Suppressor macrophage treated with lipopolysaccharide for 1 hour (primary cell): Measurements from ENCODE around the gene HOXA9.
A peak's percentile ranks its signal among the peaks of the same experiment; 100 is the strongest.

Source experiments
- DNase-seq, 3 donors: peaks; one replicate each; pipeline ENCODE4 v3.0.0-alpha.2; 2020 to 2022

The HOXA9 gene

DNA sequence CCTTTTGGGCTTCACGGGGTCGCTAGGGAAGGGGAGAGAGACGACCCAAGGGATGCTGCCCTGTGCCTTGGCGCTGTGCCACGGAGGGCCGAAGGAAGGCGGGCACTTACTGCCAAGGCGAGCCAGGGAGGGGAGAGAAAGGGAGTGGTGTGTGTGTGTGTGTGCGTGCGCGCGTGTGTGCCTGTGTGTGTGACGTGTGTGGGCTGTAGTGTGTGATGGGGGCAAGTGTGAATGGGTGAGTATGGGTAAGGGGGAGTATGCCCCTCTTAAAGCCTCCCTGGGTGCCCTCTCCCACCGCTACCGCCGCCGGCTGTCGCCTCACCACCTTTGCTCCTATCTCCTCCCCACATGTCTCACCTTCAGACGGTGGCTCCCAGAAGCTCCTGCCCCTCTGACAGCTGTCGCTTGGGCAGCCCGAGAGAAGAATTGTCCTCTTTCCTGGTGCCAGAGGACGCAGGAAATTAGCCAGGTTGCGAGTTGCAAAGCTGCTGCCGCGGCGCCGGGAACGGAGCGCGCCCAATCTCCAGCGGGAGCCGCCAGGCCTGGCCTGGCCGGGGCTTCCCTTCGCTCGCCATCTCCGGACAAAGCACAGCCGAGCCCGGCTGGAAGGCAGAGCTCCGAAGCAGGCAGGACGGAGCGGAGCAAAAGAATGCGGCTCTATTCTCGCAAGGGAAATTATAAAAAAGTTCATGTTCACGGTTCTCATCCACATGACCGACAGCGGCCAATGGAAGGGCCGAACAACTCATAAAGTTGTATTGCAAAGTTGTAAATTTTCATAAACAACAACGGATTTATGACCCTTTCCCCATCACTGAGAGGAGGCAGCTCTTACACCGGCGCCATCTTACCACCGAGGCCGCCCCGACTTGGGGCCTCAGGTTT, 13.2 kb downstream of the HOXA9 start, which contains the start of gene HOXA3:
HOXA3 (minus strand) TSS at position 653 of the 885 bp plus-strand sequence. CDS start 41,943 bp downstream, outside the sequence.
- DNase-seq, result peak in 1 of 3 donors; percentile 57

DNA sequence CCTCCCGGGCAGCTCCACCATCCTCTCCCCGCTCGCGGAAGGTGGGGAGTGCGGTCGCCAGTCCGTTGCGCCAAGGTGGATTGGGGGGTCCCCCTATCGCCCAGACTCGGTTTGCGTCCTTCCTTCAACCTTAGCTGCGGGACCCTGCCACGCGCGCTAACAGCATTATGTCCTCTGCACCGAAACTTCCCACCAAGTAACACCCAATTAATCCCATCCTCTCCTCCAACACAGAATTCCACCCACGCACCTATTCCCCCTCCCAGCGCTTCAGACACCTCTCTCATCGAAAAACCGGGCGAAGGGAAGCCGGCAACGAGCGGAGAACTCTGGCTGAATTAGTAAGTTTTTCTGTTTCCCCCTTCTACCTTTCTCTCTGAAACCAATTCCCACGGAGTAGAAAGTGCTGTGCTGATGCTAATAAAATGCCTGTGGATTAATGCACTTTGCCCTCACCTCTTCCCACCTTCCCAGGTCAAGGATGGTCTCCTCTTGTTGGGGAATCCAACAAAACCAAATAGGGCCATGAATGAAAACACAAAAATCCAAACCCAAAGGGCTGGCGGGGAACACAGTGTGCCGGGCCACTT, 13.9 kb downstream of the HOXA9 start:
- DNase-seq, result no peak

DNA sequence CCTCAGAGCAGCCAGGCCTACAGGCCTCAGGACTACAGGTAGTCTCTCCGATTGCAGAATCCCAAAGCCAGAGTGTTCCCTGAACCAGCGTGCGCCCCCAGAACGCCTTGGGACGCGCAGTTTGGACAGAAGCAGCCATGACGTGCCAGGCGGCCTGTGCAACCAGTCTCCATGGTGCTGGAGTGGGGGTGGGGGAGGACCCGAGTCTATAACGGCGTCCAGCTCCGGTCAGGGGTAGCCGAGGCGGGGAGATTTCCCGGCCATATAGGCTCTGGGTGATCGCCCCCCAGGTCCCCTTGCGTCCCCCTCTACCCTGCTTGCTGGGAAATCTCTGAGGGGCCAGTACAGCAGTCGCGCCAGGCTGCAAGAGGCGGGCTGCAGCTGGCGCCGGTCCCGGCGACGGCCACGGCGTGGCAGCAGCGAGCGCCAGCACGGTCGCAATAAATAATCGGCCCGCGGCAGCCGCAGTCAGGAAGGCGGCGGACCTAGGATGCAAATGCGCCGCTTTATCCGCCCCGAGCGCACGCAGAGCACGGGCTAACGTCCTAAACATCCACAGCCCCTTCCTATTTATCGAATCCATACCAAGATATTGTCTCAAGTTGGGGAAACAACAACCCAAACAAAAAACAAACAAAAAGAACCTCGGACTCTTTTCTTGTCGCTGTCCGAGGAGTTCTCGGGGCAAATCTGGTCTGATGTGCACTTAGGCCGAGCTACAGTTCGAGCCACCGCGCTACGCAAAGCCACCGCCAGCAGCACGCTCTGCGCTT, 14.6 kb downstream of the HOXA9 start:
- peak; percentile 79 to 90 (median 87) for DNase-seq

DNA sequence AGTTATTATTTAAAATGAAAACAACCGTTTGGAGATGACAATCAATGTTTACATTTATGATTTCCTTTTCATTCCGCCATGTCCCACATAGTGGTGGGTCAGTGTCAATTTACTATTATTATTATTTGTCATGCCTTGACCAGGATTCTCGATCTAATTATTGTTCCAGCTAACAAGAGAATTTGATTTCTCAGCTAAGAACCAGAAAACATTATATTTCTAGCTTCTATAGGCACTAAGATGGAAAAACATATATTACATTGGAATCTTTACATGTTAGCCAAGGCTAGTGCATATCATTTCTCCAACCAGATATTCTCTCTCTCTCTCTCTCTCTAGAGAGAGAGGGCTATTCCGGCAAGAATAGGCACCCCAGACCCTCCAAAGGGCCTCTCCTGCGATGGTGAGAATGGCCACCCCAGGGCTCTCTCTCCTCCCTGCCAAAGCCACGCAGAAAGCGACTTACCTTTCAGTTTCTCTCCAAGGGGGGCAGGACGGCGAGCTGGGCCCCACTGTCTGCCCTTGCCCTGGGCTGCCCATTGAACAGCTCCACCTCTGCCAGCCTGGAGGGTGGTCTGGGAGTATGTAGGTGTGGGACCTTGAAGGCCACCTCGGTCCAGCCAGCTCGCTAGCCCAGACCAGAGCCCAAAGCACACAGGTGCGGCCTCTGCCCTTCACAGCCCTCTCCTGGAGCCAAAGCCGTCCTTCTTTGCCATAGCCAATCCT, 15.3 kb downstream of the HOXA9 start:
- DNase-seq, result no peak

DNA sequence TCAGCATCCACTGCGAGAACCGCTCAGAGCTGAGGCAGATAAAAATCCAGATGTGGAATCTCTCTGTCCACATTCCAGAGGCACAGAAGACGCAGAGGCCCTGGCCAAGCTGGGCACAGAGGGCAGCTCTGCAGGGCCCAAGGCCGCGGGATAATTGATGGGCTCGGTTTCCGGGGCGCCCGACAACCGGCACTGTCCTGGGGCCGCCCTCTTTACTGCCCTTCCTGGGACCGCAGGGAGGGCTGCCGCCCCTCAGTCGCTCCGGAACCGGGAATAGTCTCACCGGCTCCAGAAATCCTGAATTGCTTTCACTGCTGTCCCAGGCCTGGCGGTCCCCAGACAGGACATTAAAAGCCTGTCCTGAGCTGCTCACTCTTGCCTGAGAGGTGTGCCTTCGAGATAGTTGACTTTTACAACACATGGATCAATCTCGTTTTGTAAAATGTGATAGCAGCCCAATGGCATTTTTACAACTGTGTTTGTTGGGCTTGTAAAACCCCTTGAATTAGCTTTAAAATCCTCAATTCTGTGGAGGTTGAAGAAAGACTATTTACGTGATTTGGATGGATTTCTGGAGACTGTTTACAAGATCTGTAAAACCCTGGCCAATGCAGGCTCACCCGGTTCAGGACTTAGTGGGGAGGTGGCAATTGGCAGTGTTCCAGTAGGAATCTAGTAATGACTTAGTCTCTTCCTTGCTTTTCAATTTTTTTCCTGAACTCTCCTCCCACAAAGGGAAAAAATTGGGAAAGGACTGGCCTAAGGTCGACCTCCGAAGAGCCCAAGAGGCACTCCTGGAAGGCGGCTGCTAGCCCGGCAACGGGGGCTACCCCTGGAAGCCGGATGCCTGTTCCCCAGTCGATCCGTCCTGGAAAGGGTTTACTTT, 16.3 kb downstream of the HOXA9 start:
- no peak for DNase-seq

DNA sequence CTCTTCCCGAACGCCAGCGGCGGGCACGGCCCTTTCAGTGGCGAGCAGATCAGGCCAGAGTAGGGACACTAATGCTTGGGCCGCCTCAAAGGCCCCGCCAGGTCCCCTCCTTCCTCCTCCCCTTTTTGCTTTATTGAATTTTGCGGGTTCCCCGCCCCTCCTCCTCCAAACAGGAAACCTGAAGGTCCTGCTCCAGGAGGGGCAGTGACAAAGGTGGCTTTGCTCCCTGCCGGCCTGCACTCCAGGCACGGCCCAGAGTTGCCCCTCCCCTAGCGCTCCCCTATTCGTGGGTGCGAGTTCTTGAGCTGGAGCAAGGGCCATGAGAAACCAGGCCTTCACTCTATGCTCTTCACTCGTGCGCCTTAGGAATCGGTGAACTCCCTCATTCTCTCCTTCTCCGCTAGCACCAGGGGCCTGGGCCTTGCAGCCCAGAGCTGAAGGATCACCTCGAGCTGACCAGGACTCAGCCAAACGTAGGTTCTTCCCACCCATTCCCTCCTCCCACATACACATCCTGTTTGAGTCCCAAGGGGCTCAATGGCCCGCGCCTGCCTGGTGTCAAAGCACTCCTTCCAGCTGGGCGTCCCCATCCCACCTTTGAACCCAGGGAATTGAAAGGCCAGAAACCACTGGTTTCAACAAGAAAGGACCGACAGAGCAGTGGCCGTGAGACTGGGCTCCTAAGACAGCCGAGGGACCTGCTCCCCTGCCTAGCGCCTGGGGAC, 17.1 kb downstream of the HOXA9 start:
- DNase-seq, result no peak

DNA sequence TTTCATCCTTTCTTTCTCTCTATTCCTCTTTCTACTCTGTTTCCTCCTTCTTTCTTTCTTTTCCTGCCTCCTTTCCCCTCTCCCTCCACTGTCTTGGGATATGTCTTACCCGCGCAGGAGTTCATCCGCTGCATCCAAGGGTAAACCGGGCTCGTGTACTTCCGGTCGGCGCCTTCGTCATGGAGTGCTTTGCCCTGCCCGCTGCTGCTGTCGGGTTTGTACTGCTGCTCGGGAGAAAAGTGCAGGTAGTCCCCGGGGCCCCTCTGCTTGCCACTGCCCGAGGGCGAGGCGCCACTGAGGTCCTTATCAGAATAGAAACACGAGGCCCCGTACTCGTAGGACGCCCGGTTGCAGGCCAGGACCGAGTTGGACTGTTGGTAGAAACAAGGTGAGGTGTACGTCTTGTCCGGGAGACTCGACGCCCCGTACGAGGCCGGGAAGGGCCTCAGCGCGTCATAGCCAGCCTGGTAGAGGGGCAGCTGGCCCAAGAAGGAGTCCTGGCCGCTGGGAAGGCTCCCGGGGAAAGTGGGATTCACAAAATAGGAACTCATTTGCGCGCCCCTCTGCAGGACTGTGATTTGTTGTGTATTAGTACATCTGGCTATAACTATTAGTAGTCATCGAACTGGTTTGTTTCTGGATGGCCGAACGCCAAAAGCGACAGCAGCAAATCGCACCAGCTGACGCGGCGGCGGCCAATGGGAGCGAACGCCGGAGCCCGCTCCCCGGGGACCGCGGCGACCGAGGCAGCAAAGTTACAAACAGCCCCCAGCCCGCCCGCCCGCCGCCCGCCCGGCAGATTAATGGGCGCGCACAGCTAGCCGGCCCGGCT, 17.9 kb downstream of the HOXA9 start, which contains the start of gene HOXA6:
HOXA6 (minus strand) TSS at position 576 of the 832 bp plus-strand sequence; CDS start at position 551, 25 bp downstream.
- peak in 1 of 3 donors; percentile 57 for DNase-seq

DNA sequence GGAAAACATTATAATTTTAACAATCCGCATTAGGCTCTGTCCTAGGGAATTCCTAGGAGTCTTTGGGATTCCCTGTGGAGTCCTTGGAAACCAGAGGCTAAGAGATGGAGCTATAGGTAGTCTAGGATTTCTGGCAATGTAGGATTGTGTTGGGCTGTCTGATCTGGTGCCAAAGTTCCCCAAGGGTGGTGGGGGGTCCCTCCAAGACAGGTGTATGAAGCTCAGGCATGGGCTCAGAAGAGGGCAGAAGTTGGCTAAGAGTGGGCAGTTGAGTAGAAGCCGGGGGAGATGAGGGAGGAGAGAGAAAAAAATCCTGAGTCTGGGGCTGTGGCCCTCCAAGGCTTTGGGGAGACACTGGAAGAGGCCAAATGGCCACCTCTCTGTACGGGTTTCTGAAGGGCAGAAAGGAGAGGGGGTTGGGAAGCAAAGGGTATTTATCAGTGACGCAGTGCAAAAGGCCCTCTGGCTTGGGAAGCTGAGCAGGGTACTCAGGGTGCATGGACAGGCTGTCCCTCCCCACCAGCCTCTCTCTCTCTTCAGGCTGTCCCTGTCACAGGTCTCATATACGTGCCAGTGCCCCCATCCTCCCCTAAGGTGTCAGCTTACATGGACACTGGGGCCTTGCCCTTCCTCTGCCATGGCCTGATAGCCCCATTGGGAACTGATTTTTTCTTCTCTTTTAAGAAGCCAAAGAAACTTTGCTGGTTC, 18.7 kb downstream of the HOXA9 start:
- no peak for DNase-seq

DNA sequence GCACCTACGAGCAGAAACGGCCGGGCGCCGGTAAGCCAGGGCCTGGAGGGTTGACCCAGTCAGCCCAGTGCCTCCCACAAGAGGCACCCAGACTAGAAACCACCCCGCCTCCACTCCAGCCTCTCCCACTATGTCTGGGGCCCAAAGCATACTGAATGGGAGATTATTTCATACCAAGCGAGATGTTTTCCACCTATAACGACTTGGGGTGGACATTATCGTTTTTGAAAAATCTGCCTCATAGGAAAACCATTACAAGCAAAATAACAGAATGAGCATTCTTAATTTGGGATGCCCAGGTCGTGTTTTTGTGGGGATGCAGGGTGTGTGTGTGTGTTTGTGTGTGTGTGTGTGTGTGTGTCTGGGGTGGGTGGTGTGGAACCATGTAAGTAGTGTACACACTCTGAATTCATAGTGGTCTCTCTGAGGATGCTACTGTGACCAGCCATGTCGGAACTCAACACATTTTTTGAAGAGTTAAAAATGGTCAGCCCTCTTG, 19.4 kb downstream of the HOXA9 start:
- DNase-seq, result no peak

DNA sequence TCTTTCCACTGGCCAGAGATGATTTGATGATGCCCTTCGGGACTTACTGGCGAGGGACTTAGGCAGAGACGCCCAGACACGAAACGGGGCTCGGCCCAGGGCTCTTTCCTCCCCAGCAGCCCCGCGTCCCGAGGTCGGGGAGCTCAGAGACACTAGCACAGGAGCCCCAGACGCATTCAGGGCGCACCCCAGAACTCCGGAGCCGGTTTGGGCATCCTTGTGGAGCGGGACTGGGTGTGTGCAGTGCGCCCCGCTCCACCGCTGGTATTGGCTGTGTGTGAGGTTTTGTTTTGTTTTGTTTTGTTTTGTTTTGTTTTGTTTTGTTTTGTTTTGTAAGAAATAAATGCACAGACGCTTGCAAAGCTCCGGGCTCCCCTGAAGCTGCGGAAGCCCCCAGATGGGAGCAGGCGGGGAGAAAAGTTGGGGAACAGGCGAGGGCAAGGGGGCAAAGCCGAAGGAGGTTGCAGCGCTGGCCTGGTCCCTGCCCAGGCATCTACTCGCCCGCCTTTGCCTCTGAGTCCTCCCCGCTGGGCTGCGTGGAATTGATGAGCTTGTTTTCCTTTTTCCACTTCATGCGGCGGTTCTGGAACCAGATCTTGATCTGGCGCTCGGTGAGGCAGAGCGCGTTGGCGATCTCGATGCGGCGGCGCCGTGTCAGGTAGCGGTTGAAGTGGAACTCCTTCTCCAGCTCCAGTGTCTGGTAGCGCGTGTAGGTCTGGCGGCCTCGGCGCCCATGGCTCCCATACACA, 20.0 kb downstream of the HOXA9 start:
- DNase-seq, result no peak

DNA sequence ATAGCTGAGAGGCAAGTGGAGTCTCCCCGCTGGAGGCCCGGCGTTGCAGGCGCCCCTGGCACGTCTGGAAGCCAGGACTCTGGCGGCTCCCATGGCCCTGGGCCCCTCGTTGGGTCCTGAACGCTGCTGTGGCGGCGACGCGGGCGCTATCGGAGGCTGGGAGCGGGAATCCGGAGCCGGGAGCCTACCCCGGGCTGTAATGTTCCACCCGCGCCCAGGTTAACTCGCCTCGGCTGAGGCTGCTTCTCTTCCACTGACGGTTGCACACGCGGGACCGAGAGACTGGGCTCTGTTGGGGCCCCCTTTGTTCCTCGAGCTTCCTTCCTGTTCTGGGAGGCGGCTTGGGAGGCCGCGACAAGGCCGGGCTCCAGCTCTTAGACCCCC, 20.6 kb downstream of the HOXA9 start:
- no peak for DNase-seq

DNA sequence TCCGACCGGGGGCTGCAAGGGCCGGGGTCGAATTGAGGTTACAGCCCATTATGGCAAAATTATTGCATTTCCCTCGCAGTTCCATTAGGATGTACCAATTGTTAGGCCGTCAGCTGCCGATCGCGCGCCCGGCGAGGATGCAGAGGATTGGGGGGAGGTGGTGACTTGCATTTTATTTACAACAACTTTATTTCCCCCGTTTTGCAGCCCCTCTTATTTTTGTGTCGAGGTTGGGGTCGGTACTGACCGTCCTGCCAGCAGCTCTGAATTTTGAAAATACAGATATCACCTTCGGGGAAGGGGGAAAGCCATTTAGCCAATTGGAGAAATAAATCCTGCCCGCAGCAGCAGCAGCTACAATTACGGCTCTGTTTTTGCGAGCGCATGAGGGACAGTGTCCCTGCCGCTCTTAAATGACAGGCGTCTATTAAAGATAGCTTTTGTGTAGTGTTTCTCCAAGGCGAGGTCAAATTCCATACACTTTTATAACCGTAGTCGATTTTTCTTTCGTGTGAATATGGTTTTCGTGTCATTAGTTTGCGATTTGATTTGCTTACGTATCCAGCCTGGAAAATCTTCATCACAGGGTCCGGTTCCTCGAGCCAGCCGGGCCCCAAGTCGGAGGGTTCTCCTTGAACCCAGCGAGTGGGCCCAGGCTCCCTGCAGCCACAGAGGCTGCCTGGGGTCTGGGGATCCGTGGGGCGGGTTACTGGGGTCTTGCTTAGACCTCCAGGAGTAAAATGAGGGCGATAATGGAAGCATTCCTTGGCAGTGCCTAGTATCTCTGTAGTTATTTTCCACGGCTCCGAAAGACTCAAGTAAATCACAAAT, 21.2 kb downstream of the HOXA9 start:
- no peak for DNase-seq

DNA sequence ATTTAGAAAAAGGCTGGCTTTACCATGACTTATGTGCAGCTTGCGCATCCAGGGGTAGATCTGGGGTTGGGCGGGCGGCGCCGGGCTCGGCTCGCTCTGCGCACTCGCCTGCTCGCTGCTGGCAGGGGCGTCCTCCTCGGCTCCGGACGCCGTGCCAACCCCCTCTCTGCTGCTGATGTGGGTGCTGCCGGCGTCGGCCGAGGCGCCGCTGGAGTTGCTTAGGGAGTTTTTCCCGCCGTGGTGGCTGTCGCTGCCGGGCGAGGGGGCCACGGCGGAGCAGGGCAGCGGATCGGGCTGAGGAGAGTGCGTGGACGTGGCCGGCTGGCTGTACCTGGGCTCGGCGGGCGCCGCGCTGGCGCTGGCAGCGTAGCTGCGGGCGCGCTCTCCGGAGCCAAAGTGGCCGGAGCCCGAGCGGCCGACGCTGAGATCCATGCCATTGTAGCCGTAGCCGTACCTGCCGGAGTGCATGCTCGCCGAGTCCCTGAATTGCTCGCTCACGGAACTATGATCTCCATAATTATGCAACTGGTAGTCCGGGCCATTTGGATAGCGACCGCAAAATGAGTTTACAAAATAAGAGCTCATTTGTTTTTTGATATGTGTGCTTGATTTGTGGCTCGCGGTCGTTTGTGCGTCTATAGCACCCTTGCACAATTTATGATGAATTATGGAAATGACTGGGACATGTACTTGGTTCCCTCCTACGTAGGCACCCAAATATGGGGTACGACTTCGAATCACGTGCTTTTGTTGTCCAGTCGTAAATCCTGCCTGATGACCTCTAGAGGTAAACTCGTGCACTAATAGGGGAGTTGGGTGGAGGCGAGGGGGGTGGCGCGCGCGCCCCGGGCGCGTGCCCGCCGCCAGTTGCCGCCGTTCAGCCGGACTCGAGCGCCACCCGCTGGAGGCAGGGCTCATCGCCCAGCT, 22.1 kb downstream of the HOXA9 start, which contains the start of gene HOXA5:
HOXA5 (minus strand) TSS at position 659 of the 927 bp plus-strand sequence; CDS start at position 585, 74 bp downstream.
- DNase-seq, result peak; percentile 63 to 77 (median 73)

DNA sequence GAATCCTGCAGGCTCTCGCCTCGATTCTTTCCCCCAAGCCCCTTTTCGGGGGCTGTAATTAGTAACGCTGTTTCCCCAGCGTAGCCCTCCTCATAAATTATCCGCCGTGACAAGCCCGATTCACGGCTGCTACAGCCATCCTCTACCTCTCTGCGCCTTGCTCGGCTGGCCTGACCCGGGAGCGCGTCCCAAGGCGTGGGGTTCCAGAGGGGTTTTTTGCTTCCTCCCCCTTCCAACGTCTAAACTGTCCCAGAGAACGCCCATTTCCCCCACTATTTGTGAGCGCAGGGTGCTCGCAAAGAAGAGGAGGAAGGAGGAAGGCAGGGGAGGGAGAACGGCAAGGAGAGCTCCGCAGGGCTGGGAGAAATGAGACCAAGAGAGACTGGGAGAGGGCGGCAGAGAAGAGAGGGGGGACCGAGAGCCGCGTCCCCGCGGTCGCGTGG, 22.7 kb downstream of the HOXA9 start:
- DNase-seq, result no peak

DNA sequence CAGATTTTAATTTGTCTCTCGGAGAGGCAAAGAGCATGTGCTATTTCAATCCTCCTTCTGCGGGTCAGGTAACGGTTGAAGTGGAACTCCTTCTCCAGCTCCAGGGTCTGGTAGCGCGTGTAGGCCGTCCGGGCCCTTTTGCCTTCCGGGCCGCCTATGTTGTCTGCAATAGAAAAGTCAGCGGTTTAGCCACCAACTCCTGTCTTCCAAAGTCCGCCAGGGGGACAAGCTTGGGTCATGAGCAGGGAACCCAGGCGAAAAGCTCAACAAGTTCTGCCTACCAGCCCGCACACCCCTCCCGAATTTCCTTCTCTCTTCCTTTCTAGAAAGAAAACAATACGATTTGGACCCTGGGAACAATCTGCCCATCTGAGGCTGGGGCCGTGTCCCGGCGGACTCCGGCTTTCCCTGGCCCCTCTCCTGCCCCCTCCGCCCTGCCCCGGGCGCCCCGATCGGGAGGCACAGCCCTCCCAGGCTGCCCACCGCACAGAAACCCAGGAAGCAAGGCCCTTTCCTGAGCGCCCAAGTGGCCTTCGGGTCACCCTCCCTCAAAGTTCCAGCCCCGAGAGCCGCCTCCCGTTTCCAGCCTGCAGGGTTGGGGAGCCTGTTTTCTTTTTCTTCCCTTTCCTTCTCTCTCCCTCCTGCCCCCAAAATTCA, 23.3 kb downstream of the HOXA9 start:
- DNase-seq, result peak in 1 of 3 donors; percentile 24
